Spleen (tissue), 11 donors: Measurements from ENCODE around the gene CELSR3. TPM values are rescaled to one million over a fixed set of nuclear protein-coding genes. Genes with fewer than 3 reads are reported as not detected.

Source experiments
- DNase-seq: peaks from one replicate; pipeline ENCODE4 v3.0.0-alpha.2; 2020
- H3K27ac ChIP-seq, 8 donors: fragments of 200-600 bp; sonication (generic) in 7 of 8; 1 replicate in 4 of 8; 2 replicates in 4 of 8; pipeline versions ENCODE4 v1.5.0 to v1.8.0; 2016 to 2021; ENCODE audit warnings: inconsistent platforms in 4 of 8, mild to moderate bottlenecking in 4 of 8, moderate library complexity in 1 of 8
- H3K27me3 ChIP-seq, 7 donors: fragments of 200-600 bp; sonication (generic) in 6 of 7; replicated peaks in 1 of 7; 1 replicate in 4 of 7; 2 replicates in 3 of 7; pipeline versions ENCODE4 v1.5.0 to v1.8.0; 2016 to 2021; ENCODE audit warnings: inconsistent platforms in 3 of 7, mild to moderate bottlenecking in 1 of 7
- H3K36me3 ChIP-seq, 6 donors: fragments of 200-600 bp; sonication (generic) in 5 of 6; 1 replicate in 4 of 6; 2 replicates in 2 of 6; pipeline versions ENCODE4 v1.5.0 to v1.8.0; 2016 to 2021; ENCODE audit warnings: inconsistent platforms in 2 of 6
- H3K4me1 ChIP-seq, 6 donors: fragments of 200-600 bp; sonication (generic) in 5 of 6; 1 replicate in 3 of 6; 2 replicates in 3 of 6; pipeline versions ENCODE4 v1.5.0 to v1.8.0; 2016 to 2021; ENCODE audit warnings: inconsistent platforms in 3 of 6
- H3K4me3 ChIP-seq, 8 donors: fragments of 200-600 bp; sonication (generic) in 7 of 8; 1 replicate in 4 of 8; 2 replicates in 4 of 8; pipeline versions ENCODE4 v1.5.0 to v1.8.0; 2016 to 2021; ENCODE audit warnings: inconsistent platforms in 4 of 8, mild to moderate bottlenecking in 4 of 8, moderate library complexity in 2 of 8
- H3K9me3 ChIP-seq, 8 donors: fragments of 200-600 bp; sonication (generic) in 7 of 8; 1 replicate in 4 of 8; 2 replicates in 4 of 8; pipeline versions ENCODE4 v1.5.0 to v1.8.0; 2016 to 2021; ENCODE audit warnings: inconsistent platforms in 4 of 8
- POLR2A ChIP-seq, 3 donors: fragments of 450-650 bp; IDR thresholded peaks; one replicate each; pipeline ENCODE4 v1.5.1; 2017; ENCODE audit warnings: antibody characterized with exemption in 3 of 3, mild to moderate bottlenecking in 1 of 3
- POLR2AphosphoS5 ChIP-seq, 3 donors: sonication (generic); formaldehyde crosslinking; IDR thresholded peaks; one replicate each; pipeline ENCODE4 v1.5.1; 2017; ENCODE audit warnings: antibody characterized with exemption in 3 of 3
- WGBS, 5 donors: extraction: QIAGEN DNeasy Blood & Tissue Kit in 3 of 5; methylation state at CpG; one replicate each; pipeline versions ENCODE4 v1.1.5 to v1.1.7; 2013 to 2018; 5-methylcytosine and 5-hydroxymethylcytosine counted together
- intact Hi-C: fragments of 100-400 bp; cut with DNase I; formaldehyde crosslinking; loops from one replicate; pipeline ENCODE4 v1.15.0; 2023; ENCODE audit warnings: low total_unique reads
- polyA plus RNA-seq, 3 donors: library from polyadenylated mRNA; stranded (reverse); fragments of 200-250 nt; gene quantifications; one replicate each; pipeline ENCODE4 v1.2.1, GENCODE V29; 2013
- total RNA-seq, 7 donors: library from RNA; depleted of rRNA in 3 of 7; stranded (reverse); fragments of >200 nt in 3 of 7; fragmentation: NEBNext Ultra II Directional in 4 of 7; extraction: Animal tissue kit (Norgen Biotek cat#: 25700) in 4 of 7; gene quantifications; one replicate each; pipeline versions ENCODE4 v1.1.0 to v1.2.1, GENCODE V29; 2016 to 2021
- TF ChIP-seq, protein P1 (sequence below), 11 experiments: fragments of 200-600 bp in 7 of 11; fragments of 450-650 bp in 4 of 11; sonication (generic) in 4 of 11; IDR thresholded peaks in 8 of 11; conservative IDR thresholded peaks in 3 of 11; 1 replicate in 7 of 11; 2 replicates in 4 of 11; pipeline versions ENCODE4 v1.4.0 to v1.8.0; 2016 to 2021; ENCODE audit warnings: antibody characterized with exemption in 11 of 11, inconsistent platforms in 4 of 11, mild to moderate bottlenecking in 1 of 11
- donor health status: healthy with polysubstance abuse.
- donor health status: DM: no; HTN: no; CAD: no; lungs with moderate emphysema.
- donor health status: DM: no; HTN: no; CAD: no.
- donor health status: Bipolar disorder and iron deficiency.
- donor health status: healthy.
- donor health status: DM: no; HTN: no; CAD: no.
- donor health status: DM: yes; HTN: yes; CAD: no.

CELSR3 gene
- total and polyA plus RNA-seq, 10 donors, result 0.56 to 2.7 (median 1.9) TPM

GRCh38 chr3:48681541-48681880 is 18.8 kb upstream of the CELSR3 start:
- Histone ChIP-seq H3K9me3 (no peaks in the 10 kb centered on the region), H3K27me3 (no peaks in the 10 kb centered on the region), H3K36me3 (peaks cover 0 to 63% (median 33%) of the 10 kb centered on the region in 6 donors), H3K4me1 (peaks cover 18 to 48% (median 38%) of the 10 kb centered on the region in 6 donors), H3K4me3 (no peak overlapping the region), H3K27ac (no peak overlapping the region)
- no peak for DNase-seq
- 93 to 99% (median 96%) methylated on average over 4 to 7 of the region's 7 CpGs for WGBS, 5 donors
- no peak for TF ChIP-seq POLR2AphosphoS5 (IDR thresholded peaks at IDR 0.05)
- TF ChIP-seq, protein P1, sequence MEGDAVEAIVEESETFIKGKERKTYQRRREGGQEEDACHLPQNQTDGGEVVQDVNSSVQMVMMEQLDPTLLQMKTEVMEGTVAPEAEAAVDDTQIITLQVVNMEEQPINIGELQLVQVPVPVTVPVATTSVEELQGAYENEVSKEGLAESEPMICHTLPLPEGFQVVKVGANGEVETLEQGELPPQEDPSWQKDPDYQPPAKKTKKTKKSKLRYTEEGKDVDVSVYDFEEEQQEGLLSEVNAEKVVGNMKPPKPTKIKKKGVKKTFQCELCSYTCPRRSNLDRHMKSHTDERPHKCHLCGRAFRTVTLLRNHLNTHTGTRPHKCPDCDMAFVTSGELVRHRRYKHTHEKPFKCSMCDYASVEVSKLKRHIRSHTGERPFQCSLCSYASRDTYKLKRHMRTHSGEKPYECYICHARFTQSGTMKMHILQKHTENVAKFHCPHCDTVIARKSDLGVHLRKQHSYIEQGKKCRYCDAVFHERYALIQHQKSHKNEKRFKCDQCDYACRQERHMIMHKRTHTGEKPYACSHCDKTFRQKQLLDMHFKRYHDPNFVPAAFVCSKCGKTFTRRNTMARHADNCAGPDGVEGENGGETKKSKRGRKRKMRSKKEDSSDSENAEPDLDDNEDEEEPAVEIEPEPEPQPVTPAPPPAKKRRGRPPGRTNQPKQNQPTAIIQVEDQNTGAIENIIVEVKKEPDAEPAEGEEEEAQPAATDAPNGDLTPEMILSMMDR (IDR thresholded peaks at IDR 0.05 in 8 of 11, conservative IDR thresholded peaks at IDR 0.05 in 3 of 11), result no peak
- no peak for TF ChIP-seq POLR2A (IDR thresholded peaks at IDR 0.05)
- intact Hi-C loops, result no loop called here

- Histone ChIP-seq H3K27me3 (no peaks in the 10 kb centered on the region), H3K36me3 (peaks cover 0 to 69% (median 33%) of the 10 kb centered on the region in 6 donors), H3K4me1 (peaks cover 13 to 43% (median 33%) of the 10 kb centered on the region in 6 donors), H3K4me3 (no peak overlapping the region), H3K9me3 (no peaks in the 10 kb centered on the region), H3K27ac (no peak overlapping the region)
- no peak for DNase-seq
- intact Hi-C loops, result no loop called here
- 93 to 97% (median 95%) methylated on average over 16 to 17 of the region's 17 CpGs for WGBS, 5 donors
- TF ChIP-seq POLR2AphosphoS5 (IDR thresholded peaks at IDR 0.05), result no peak
- TF ChIP-seq, protein P1 (IDR thresholded peaks at IDR 0.05 in 8 of 11, conservative IDR thresholded peaks at IDR 0.05 in 3 of 11), result no peak
- no peak for TF ChIP-seq POLR2A (IDR thresholded peaks at IDR 0.05)
Measured at GRCh38 chr3:48680811-48681540, 18.3 kb upstream of the CELSR3 start.

- H3K36me3 ChIP-seq, result peaks cover 0 to 80% (median 33%) of the 10 kb centered on the region in 6 donors
- intact Hi-C loops, result no loop called here
- H3K4me3 ChIP-seq, result no peak overlapping the region
- peaks cover 11 to 33% (median 25%) of the 10 kb centered on the region in 6 donors for H3K4me1 ChIP-seq
- H3K27ac ChIP-seq, result peak overlapping the region in 1 of 8 donors; percentile 30
- no peaks in the 10 kb centered on the region for H3K9me3 ChIP-seq
- peak; percentile 74 for DNase-seq
- 69 to 82% (median 79%) methylated on average over 14 to 20 of the region's 20 CpGs for WGBS, 5 donors
- no peaks in the 10 kb centered on the region for H3K27me3 ChIP-seq
- TF ChIP-seq POLR2A (IDR thresholded peaks at IDR 0.05), result no peak
- TF ChIP-seq, protein P1 (IDR thresholded peaks at IDR 0.05 in 8 of 11, conservative IDR thresholded peaks at IDR 0.05 in 3 of 11), result no peak
- no peak for TF ChIP-seq POLR2AphosphoS5 (IDR thresholded peaks at IDR 0.05)
Measured at GRCh38 chr3:48679411-48680391, 17.0 kb upstream of the CELSR3 start.
